Breast epithelium (tissue), 3 donors: Measurements from ENCODE around the gene PNPLA6.

Source experiments
- POLR2A ChIP-seq: fragments of 450-650 bp; IDR thresholded peaks from one replicate; pipeline ENCODE4 v1.6.1; 2016; ENCODE audit warnings: antibody characterized with exemption, mild to moderate bottlenecking, moderate library complexity
- POLR2AphosphoS5 ChIP-seq, 3 donors: sonication (generic); formaldehyde crosslinking; IDR thresholded peaks; one replicate each; pipeline ENCODE4 v1.6.1; 2017; ENCODE audit warnings: antibody characterized with exemption in 3 of 3
- TF ChIP-seq, protein P1 (sequence below), 3 donors: fragments of 450-650 bp; IDR thresholded peaks; one replicate each; pipeline ENCODE4 v1.5.1; 2016 to 2017; ENCODE audit warnings: antibody characterized with exemption in 3 of 3, mild to moderate bottlenecking in 3 of 3, moderate library complexity in 3 of 3

DNA sequence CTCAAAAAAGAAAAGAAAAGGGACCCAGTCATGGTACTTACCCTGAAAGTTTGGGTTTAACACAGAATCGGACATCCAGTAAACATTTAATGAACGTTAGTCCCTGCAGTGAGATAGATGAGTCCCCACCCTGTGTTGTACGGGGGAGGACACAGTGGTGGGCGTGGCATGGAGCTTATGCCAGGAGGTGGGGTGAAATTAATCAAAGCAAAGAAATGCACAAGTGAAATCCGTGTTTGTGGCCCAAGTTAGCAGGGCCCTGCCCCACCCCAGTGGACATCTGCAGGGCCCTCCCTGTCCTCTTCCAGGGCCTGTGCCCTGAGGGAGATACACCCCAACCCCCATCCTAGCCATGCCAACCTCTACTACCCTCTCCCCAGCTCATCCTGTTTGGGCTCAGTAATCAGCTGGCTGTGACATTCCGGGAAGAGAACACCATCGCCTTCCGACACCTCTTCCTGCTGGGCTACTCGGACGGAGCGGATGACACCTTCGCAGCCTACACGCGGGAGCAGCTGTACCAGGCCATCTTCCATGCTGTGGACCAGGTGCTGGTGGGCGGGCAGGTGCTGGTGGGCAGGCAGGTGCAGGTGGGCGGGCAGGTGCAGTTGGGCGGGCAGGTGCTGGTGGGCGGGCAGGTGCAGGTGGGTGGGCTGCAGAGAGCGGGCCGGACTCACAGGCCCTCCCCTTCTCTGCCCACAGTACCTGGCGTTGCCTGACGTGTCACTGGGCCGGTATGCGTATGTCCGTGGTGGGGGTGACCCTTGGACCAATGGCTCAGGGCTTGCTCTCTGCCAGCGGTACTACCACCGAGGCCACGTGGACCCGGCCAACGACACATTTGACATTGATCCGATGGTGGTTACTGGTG is 9.2 kb upstream of the PNPLA6 start:
- TF ChIP-seq POLR2AphosphoS5 (IDR thresholded peaks at IDR 0.05): no peak
- no peak for TF ChIP-seq POLR2A
- TF ChIP-seq, protein P1, sequence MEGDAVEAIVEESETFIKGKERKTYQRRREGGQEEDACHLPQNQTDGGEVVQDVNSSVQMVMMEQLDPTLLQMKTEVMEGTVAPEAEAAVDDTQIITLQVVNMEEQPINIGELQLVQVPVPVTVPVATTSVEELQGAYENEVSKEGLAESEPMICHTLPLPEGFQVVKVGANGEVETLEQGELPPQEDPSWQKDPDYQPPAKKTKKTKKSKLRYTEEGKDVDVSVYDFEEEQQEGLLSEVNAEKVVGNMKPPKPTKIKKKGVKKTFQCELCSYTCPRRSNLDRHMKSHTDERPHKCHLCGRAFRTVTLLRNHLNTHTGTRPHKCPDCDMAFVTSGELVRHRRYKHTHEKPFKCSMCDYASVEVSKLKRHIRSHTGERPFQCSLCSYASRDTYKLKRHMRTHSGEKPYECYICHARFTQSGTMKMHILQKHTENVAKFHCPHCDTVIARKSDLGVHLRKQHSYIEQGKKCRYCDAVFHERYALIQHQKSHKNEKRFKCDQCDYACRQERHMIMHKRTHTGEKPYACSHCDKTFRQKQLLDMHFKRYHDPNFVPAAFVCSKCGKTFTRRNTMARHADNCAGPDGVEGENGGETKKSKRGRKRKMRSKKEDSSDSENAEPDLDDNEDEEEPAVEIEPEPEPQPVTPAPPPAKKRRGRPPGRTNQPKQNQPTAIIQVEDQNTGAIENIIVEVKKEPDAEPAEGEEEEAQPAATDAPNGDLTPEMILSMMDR (IDR thresholded peaks at IDR 0.05): no peak
